Lower leg skin (tissue), 4 donors: ENCODE results near the gene LY6G5C. TPM values are rescaled to one million over a fixed set of nuclear protein-coding genes. Genes with fewer than 3 reads are reported as not detected.

Experiments used
- DNase-seq, 2 donors: peaks; one replicate each; pipeline ENCODE4 v3.0.0-alpha.2; 2019; ENCODE audit warnings: low spot score in 2 of 2
- H3K4me3 ChIP-seq: fragments of 200-600 bp; sonication (generic); 2 replicates; pipeline ENCODE4 v1.5.1; 2017; ENCODE audit warnings: mild to moderate bottlenecking, low read depth; ENCODE audit not compliant: poor library complexity, severe bottlenecking
- POLR2A ChIP-seq, 2 donors: fragments of 450-650 bp; IDR thresholded peaks; one replicate each; pipeline ENCODE4 v1.6.1; 2016 to 2017; ENCODE audit warnings: antibody characterized with exemption in 2 of 2, mild to moderate bottlenecking in 1 of 2, moderate library complexity in 1 of 2
- WGBS, 2 donors: methylation state at CpG; one replicate each; pipeline ENCODE4 v1.1.5; 2018; 5-methylcytosine and 5-hydroxymethylcytosine counted together
- intact Hi-C: fragments of 100-400 bp; cut with DNase I; formaldehyde crosslinking; loops from one replicate; pipeline ENCODE4 v1.15.0; 2023; ENCODE audit warnings: low total_unique reads
- total RNA-seq, 4 donors: library from RNA; depleted of rRNA; stranded (reverse); fragments of >200 nt; gene quantifications; one replicate each; pipeline ENCODE4 v1.1.0, GENCODE V29; 2016
- TF ChIP-seq, protein P1 (sequence below), 3 donors: fragments of 450-650 bp; IDR thresholded peaks; one replicate each; pipeline ENCODE4 v1.5.1; 2016; ENCODE audit warnings: antibody characterized with exemption in 3 of 3, mild to moderate bottlenecking in 3 of 3, moderate library complexity in 2 of 3

LY6G5C gene
- total RNA-seq, 4 donors from 2014 or later = 1.6 TPM; not detected in 3

- DNase-seq = no peak
- TF ChIP-seq, protein P1, sequence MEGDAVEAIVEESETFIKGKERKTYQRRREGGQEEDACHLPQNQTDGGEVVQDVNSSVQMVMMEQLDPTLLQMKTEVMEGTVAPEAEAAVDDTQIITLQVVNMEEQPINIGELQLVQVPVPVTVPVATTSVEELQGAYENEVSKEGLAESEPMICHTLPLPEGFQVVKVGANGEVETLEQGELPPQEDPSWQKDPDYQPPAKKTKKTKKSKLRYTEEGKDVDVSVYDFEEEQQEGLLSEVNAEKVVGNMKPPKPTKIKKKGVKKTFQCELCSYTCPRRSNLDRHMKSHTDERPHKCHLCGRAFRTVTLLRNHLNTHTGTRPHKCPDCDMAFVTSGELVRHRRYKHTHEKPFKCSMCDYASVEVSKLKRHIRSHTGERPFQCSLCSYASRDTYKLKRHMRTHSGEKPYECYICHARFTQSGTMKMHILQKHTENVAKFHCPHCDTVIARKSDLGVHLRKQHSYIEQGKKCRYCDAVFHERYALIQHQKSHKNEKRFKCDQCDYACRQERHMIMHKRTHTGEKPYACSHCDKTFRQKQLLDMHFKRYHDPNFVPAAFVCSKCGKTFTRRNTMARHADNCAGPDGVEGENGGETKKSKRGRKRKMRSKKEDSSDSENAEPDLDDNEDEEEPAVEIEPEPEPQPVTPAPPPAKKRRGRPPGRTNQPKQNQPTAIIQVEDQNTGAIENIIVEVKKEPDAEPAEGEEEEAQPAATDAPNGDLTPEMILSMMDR (IDR thresholded peaks at IDR 0.05) = no peak
- no peak for TF ChIP-seq POLR2A (IDR thresholded peaks at IDR 0.05)
- intact Hi-C loops = no loop called here
- H3K4me3 ChIP-seq = no peak overlapping the region
- 81 to 83% methylated on average over 22 to 27 of the region's 27 CpGs for WGBS, 2 donors
Measured at GRCh38 chr6:31636698-31637596, 43.9 kb downstream of the LY6G5C start.

DNA sequence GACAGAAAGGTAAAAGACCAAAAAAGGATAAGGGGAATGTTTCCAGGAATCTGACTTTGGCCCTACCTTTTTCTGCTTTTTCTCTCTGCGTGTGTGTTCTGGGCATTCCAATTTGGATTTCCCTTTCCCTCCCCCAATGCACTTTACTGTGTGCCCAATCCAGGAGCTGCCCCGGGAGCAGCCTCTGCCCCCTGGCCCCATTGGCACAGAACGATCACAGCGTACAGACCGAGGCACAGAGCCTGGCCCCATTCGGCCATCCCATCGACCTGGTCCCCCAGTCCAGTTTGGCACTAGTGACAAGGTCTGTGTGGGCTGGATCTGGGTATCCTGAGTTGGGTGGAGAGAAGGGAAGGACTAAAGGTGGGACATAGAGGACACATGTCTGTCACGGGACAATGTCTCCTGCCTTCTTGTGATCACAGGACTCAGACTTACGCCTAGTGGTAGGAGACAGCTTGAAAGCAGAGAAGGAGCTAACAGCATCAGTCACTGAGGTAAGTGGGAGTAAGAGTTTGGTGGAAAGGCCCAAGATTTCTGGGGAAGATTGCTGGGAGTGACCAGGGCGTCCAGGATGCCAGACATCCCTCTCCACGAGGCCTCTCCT, 45.8 kb downstream of the LY6G5C start:
- WGBS, 2 donors = 79 to 83% methylated on average over 11 of the region's 11 CpGs
- TF ChIP-seq, protein P1 (IDR thresholded peaks at IDR 0.05) = no peak
- TF ChIP-seq POLR2A (IDR thresholded peaks at IDR 0.05) = no peak
- H3K4me3 ChIP-seq = no peak overlapping the region
- intact Hi-C loops = no loop called here
- no peak for DNase-seq

DNA sequence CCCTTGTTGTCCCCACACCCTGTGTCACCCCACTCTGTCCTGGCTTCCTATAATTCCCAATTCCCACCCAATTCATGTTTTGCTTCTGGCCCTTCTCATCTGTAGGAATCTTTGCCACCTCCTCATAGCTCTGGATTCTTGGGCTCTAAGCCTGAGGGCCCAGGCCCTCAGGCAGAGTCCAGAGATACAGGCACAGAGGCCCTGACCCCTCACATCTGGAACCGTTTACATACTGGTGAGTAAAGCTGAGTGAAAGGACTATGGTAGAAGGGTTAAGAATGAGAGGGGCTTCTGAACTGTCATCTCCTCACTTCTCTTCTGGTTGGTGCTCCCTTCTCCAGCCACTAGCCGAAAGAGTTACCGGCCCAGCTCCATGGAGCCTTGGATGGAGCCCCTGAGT, 46.7 kb downstream of the LY6G5C start:
- H3K4me3 ChIP-seq = no peak overlapping the region
- TF ChIP-seq POLR2A (IDR thresholded peaks at IDR 0.05) = no peak
- TF ChIP-seq, protein P1 (IDR thresholded peaks at IDR 0.05) = no peak
- no peak for DNase-seq
- 78 to 83% methylated on average over 3 of the region's 3 CpGs for WGBS, 2 donors
- intact Hi-C loops = no loop called here

GRCh38 chr6:31633447-31633846, 47.4 kb downstream of the LY6G5C start:
- no peak for DNase-seq
- TF ChIP-seq, protein P1 (IDR thresholded peaks at IDR 0.05) = no peak
- intact Hi-C loops = no loop called here
- no peak overlapping the region for H3K4me3 ChIP-seq
- WGBS, 2 donors = 88 to 93% methylated on average over 7 of the region's 7 CpGs

- intact Hi-C loops = no loop called here
- TF ChIP-seq, protein P1 (IDR thresholded peaks at IDR 0.05) = no peak
- no peak for TF ChIP-seq POLR2A (IDR thresholded peaks at IDR 0.05)
- 87 to 93% methylated on average over 26 of the region's 26 CpGs for WGBS, 2 donors
Measured at GRCh38 chr6:31632279-31632946, 48.5 kb downstream of the LY6G5C start.

More at GRCh38 chr6:31632279-31632946, 48.5 kb downstream of the LY6G5C start:
- no peak for DNase-seq
- no peak overlapping the region for H3K4me3 ChIP-seq
